BJ (cell line): ENCODE measurements around the gene CDCP1. TPM values are rescaled to one million over a fixed set of nuclear protein-coding genes. Genes with fewer than 3 reads are reported as not detected.

Experiments
- CTCF ChIA-PET: fragments of 350-600 bp; formaldehyde crosslinking; extraction: SDS; loops from one replicate; lab custom pipeline; 2021; ENCODE audit warnings: antibody characterized with exemption, inconsistent platforms; lab: Yijun Ruan, JAX
- POLR2A ChIA-PET: fragments of 300-600 bp; sonication (Branson Sonifier 250); formaldehyde crosslinking; extraction: SDS; loops from one replicate; lab custom pipeline; 2021; ENCODE audit warnings: antibody characterized with exemption; lab: Charles Lee
- DNase-seq: peaks from one replicate; pipeline ENCODE4 v3.0.0-alpha.2; 2011; ENCODE audit warnings: low read depth
- H3K27me3 ChIP-seq: 2 replicates; pipeline ENCODE4 v1.6.0; 2011; ENCODE audit warnings: low read length; ENCODE audit not compliant: control insufficient read depth, insufficient read depth
- H3K36me3 ChIP-seq: 2 replicates; pipeline ENCODE4 v1.5.1; 2011; ENCODE audit warnings: low read length; ENCODE audit not compliant: control insufficient read depth, insufficient read depth
- H3K4me3 ChIP-seq: 2 replicates; pipeline ENCODE4 v1.5.1; 2011; ENCODE audit warnings: low read depth, mild to moderate bottlenecking, control low read depth, low read length
- polyA plus RNA-seq: library from polyadenylated mRNA; depleted of rRNA; stranded (reverse); fragments of >200 nt; gene quantifications from 2 replicates; pipeline ENCODE4 v1.2.3, GENCODE V29; 2011
- TF ChIP-seq, protein P1 (sequence below): IDR thresholded peaks from 2 replicates; pipeline ENCODE4 v1.5.1; 2011; ENCODE audit warnings: low read depth, mild to moderate bottlenecking, control low read depth, inconsistent platforms, low read length, moderate library complexity; ENCODE audit not compliant: insufficient read depth

Gene CDCP1
- polyA plus RNA-seq, 1 experiment, result 1.3 TPM

- TF ChIP-seq, protein P1, sequence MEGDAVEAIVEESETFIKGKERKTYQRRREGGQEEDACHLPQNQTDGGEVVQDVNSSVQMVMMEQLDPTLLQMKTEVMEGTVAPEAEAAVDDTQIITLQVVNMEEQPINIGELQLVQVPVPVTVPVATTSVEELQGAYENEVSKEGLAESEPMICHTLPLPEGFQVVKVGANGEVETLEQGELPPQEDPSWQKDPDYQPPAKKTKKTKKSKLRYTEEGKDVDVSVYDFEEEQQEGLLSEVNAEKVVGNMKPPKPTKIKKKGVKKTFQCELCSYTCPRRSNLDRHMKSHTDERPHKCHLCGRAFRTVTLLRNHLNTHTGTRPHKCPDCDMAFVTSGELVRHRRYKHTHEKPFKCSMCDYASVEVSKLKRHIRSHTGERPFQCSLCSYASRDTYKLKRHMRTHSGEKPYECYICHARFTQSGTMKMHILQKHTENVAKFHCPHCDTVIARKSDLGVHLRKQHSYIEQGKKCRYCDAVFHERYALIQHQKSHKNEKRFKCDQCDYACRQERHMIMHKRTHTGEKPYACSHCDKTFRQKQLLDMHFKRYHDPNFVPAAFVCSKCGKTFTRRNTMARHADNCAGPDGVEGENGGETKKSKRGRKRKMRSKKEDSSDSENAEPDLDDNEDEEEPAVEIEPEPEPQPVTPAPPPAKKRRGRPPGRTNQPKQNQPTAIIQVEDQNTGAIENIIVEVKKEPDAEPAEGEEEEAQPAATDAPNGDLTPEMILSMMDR, result no peak
- POLR2A ChIA-PET, result no interaction called here
- CTCF ChIA-PET, result interaction anchor here (0.9 to 2.0 kb wide), 2 partner anchors 9 to 125 kb away, joined by 3 to 5 read pairs; no protein-coding TSS in a partner anchor
- Histone ChIP-seq H3K36me3 (no peaks in the 10 kb centered on the region), H3K4me3 (no peak overlapping the region), H3K27me3 (no peaks in the 10 kb centered on the region)
- DNase-seq, result no peak
These were observed 20.2 kb upstream of the CDCP1 start for GRCh38 chr3:45166321-45166879.

DNA sequence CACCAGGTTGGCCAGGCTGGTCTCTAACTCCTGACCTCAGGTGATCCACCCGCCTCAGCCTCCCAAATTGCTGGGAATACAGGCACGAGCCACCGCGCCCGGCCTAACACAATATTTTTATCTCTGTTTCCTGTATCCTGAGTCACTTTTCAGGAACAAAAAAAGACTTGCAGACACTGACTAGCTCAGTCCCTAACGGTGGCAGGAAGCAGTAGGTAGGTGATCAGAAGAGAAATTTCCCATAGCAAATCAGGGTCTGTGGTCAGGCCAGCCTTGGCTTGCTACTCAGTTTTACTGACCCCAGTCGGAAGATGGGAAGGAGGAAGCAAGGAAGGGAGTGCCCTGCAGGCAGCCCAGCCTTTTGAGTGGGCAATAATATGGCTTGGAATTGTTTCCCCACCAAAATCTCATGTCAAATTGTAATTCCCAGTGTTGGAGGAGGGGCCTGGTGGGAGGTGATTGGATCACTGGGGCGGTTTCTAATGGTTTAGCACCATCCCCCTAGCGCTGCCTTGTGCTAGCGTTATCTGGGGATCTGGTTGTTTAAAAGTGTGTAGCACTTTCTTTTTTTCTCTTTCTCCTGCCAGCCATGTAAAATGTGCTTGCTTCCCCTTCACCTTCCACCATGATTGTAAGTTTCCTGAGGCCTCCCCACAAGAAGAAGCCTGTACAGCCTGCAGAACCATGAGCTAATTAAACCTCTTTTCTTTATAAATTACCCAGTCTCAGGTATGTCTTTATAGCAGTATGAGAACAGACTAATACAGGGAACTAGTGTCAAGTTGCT lies 19.5 kb upstream of the CDCP1 start:
- ChIA-PET CTCF (no interaction called here), POLR2A (no interaction called here)
- no peak for DNase-seq

DNA sequence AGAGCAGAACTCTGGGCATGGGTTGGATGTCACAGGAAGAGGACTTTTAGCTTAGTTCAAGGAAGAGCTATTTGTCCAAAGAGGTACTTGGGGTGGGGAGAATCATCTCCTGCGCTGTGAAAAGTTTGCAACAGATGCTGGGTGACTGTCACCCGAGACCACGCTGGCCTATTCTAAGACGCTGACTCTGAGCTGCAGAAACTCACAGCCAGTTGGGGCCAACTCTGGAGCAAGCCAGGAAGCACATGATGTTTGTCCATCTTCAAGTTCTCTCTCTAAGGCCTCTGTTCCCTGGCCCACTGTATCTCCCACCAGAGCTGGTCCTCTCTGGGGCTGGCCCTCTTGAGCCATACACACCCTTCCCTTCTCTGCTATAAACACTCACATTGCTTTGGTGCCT lies 17.9 kb upstream of the CDCP1 start:
- POLR2A ChIA-PET, result no interaction called here
- no peaks in the 10 kb centered on the region for H3K27me3 ChIP-seq

More for the DNA sequence above, 19.5 kb upstream of the CDCP1 start:
- H3K4me3 ChIP-seq, result no peak overlapping the region
- no peaks in the 10 kb centered on the region for H3K36me3 ChIP-seq
- TF ChIP-seq, protein P1, result no peak
- no peaks in the 10 kb centered on the region for H3K27me3 ChIP-seq

DNA sequence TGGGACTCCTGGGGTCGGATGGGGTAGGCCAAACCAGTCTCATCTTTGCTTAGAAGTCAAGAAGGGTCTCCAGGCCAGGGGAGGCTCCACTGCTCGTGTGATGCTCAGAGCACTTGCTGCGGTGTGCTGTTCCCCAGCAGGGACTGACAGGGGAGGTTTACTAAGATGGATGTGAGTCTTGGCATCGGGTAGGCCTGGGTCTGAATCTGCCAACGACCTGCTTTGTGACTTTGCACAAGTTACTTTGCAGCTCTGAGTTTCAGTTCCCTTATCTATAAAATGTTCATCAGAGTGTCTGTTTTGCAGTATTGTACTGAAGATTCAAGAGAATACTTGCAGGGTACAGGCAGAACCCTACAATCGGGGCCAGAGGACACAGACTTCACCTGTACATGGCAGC lies 17.3 kb upstream of the CDCP1 start:
- no peaks in the 10 kb centered on the region for H3K36me3 ChIP-seq
- no peak overlapping the region for H3K4me3 ChIP-seq
- no peaks in the 10 kb centered on the region for H3K27me3 ChIP-seq
- TF ChIP-seq, protein P1, result no peak
- POLR2A ChIA-PET, result no interaction called here
- DNase-seq, result no peak
- CTCF ChIA-PET, result interaction anchor here (1.1 kb wide), 1 partner anchor 84 kb away, joined by 3 read pairs; no protein-coding TSS in a partner anchor

More for the DNA sequence above, 17.9 kb upstream of the CDCP1 start:
- DNase-seq, result no peak
- no peak overlapping the region for H3K4me3 ChIP-seq
- H3K36me3 ChIP-seq, result no peaks in the 10 kb centered on the region
- TF ChIP-seq, protein P1, result no peak
- CTCF ChIA-PET, result interaction anchor here (1.1 kb wide), 1 partner anchor 85 kb away, joined by 3 read pairs; no protein-coding TSS in a partner anchor

- TF ChIP-seq, protein P1, result no peak
- Histone ChIP-seq H3K4me3 (no peak overlapping the region), H3K36me3 (no peaks in the 10 kb centered on the region), H3K27me3 (no peaks in the 10 kb centered on the region)
- CTCF ChIA-PET, result interaction anchor here (0.6 to 1.6 kb wide), 4 partner anchors 8 to 200 kb away, joined by 3 to 6 read pairs (median 4); no protein-coding TSS in a partner anchor
- DNase-seq, result no peak
- POLR2A ChIA-PET, result no interaction called here
These were observed 8.5 kb upstream of the CDCP1 start for GRCh38 chr3:45154641-45155147.
